Skeletal muscle cell (primary cell): ENCODE results near the gene RIBC2.
"Not testable (repeated sequence)": the region's sequence is repeated elsewhere in the genome, so short reads cannot be mapped to it uniquely, and the experiment has no call there.

Source experiments
- DNase-seq: peaks from one replicate; pipeline ENCODE4 v3.0.0-alpha.2; 2010; ENCODE audit warnings: low read depth
- H3K4me3 ChIP-seq: 2 replicates; pipeline ENCODE4 v1.5.1; 2011; ENCODE audit warnings: low read depth, mild to moderate bottlenecking, control low read depth, low read length, moderate library complexity

Gene RIBC2

DNA sequence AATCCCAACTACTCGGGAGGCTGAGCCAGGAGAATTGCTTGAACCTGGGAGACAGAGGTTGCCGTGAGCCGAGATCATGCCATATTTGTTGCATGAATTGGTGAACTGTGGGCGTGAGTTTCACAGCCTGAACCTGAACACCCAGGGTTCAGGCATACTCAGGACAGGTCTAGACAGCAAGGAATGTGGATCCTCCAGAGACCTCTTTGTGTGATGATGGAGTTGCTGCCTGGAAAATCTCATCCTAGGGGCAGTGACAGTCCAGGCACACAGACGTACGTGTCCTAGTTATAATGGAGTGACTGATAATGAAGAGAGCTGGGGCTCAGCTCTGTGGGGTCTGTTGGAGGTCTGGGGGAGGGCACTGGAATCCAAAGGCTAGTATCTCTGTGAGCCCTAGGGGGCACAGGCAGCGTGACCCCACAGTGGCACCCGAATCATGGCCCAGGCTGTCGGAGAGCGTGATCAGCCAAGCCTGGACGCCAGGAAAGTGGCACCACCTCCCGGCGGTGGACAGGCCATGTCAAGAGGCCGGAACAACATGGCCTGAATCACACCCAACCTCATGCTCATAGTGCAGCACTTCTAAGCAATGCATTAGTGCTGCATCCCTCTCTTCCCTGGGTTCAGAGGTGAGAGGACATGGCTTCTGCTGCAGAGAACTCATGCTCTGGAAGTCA lies 31.7 kb downstream of the RIBC2 start:
- H3K4me3 ChIP-seq: no peak overlapping the region
- no peak for DNase-seq

DNA sequence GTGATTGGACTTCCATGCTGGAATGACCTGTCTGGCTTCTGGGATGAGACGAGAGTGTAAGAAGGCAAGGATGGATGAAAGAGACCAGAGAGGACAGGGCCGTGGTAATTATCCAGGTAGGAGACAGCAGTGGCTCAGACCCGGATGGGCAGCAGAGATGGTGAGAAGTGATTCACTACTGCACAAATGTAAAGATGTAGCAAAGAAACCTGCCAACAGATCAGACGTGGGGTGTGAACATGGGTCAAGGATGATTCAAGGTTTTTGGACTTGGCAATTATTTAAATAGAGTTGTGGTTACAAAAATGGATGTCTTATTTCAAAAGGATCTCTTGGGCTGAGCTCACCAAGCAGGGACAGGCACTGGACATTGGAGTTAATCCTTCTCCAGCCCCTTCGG lies 32.7 kb downstream of the RIBC2 start:
- no peak overlapping the region for H3K4me3 ChIP-seq
- DNase-seq: no peak

DNA sequence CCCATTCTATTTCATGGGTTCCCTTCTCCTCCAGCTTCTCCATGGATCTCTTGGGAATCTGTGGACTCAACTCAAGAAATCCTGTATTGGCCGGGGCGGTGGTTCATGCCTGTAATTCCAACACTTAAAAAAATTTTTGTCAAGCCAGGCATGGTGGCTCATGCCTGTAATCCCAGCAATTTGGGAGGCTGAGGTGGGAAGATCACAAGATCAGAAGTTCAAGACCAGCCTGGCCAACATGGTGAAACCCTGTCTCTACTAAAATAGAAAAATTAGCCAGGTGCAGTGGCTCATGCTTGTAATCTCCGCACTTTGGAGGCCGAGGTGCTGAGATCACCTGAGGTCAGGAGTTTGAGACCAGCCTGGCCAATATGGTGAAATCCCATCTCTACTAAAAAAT lies 34.1 kb downstream of the RIBC2 start:
- not testable (repeated sequence) for DNase-seq, H3K4me3 ChIP-seq

- H3K4me3 ChIP-seq: no peak overlapping the region
- no peak for DNase-seq
Measured at GRCh38 chr22:45448431-45448830, 34.9 kb downstream of the RIBC2 start.

DNA sequence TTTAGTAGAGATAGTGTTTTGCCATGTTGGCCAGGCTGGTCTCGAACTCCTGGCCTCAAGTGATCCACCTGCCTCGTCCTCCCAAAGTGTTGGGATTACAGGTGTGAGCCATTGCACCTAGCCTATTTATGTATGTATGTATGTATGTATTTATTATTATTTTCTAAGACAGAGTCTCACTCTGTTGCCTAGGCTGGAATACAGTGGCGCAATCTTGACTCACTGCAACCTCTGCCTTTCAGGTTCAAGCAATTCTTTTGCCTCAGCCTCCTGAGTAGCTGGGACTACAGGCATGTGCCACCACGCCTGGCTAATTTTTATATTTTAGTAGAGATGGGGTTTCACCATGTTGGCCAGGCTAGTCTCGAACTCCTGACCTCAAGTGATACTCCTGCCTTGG lies 35.9 kb downstream of the RIBC2 start:
- DNase-seq, H3K4me3 ChIP-seq: not testable (repeated sequence)

DNA sequence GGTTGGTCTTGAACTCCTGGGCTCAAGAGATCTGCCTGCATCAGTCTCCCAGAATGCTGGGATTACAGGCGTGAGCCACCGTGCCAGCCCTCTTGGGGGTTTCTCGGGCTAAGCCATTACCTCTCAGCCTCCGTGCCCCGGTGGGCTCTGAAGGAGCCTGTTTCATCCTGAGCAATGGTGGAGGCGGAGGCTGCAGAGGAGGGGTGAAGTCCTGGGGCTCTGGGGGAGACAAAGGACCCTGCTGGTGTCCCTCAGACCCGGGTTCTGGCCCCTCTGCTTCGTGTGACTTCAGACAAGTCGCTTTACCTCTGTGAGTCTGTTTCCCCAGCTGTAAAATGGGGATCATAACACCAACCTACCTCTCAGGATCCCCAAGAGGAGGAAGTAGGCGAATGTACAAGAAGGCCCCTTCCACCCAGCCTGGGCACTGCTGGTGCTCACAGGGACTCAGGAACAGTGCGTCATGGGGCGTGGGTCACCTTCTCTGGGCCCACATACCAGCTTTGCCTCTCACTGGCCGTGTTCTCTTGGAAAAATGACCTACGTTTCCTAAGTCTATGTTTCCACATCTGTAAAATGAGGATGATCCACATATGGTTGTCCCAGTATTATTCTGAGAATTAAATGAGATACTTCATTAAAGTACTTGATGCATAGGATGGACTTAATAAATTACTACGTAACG lies 36.8 kb downstream of the RIBC2 start:
- no peak for DNase-seq
- no peak overlapping the region for H3K4me3 ChIP-seq

DNA sequence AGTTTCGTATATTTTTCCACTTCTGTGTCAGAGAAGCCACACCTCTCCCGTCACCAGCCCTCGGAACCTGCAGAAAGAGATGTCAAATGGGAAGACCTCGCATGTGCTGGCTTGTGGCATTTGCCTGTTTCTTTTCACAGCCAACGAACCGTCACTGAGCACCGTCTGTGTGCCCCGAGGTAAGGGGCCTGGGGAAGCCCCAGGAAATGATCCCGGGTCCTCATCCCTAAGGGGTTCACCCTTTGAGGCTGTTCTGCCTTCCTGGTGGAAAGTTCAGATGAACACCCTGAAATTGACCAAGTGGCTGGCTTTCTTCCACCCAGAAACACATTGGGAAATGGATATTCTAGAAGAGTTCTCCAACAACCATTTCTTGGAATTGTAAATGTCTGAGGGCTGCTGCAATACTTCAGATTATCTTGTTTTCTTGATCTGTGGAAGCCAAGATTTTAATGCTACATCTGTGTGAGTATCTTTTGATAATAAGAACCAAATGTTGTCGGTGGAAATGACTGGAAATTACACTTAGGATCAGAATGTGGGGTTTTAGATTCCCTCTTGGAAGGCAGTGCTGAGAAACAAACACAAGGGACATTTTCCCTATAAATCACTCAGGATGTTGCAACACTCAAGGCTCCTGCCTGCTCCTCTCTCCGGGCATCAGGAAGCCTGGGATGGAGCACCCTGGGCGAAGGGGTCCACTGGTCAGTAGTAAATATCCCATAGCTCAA lies 37.6 kb downstream of the RIBC2 start:
- DNase-seq: peak; percentile 83
- no peak overlapping the region for H3K4me3 ChIP-seq

GRCh38 chr22:45451972-45452371 lies 38.5 kb downstream of the RIBC2 start:
- DNase-seq: no peak
- H3K4me3 ChIP-seq: no peak overlapping the region

- DNase-seq: no peak
- H3K4me3 ChIP-seq: no peak overlapping the region
Measured at GRCh38 chr22:45452565-45453379, 39.3 kb downstream of the RIBC2 start.

DNA sequence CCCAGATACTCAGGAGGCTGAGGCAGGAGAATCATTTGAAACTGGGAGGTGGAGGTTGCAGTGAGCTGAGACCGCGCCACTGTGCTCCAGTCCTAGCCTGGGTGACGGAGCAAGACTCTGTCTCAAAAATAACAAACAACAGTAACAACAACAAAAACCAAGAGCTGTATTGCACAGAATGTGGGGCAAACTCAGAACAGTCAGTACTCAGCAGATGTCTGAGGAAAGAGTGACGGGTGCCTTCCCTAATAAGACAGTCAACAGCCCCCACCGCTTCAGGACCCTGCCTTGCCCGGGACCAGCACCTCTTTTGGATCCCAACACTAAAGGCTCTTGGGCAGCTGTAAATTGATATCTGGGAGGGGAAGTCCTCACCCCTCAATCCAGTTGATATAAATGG lies 40.3 kb downstream of the RIBC2 start:
- no peak for DNase-seq
- no peak overlapping the region for H3K4me3 ChIP-seq

GRCh38 chr22:45454275-45454674 lies 40.8 kb downstream of the RIBC2 start:
- H3K4me3 ChIP-seq: no peak overlapping the region
- DNase-seq: no peak

DNA sequence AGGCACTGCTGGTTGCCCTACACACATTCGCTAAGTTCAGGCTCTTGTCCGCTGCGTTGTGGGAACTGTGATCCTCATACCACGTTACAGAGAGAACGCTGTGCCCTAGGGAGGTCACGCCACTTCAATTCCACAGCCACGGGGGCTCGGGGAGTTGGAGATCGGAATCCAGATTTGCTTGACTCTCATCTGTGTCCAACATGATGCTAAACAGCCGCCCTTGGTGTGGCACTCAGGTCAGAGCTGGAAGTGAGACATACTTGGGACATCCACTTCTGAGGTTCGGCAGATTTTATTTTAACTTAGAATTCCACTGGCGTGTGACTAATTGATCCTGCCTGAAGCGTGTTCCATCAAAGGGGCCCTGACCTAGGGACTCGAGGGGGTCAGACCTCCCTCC lies 41.7 kb downstream of the RIBC2 start:
- no peak overlapping the region for H3K4me3 ChIP-seq
- no peak for DNase-seq

DNA sequence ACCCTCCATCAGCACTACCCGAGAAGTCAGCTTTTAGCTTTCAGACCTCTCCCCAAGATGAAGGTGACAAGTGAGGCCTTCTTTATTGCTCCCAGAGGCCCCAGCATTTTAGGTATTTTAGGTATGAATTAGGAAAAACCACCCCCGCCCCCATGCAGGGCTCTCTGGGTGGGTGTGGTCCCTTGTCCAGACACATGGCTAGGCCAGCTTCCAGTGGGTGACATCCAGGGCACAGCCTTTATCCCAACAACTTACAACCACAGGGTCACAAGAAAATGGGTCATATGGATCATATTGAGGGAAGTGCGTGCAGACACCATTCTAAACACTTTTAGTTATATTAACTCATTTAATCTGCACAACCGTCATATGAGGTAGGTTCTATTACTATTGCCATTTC lies 42.1 kb downstream of the RIBC2 start:
- DNase-seq: no peak
- H3K4me3 ChIP-seq: no peak overlapping the region

- H3K4me3 ChIP-seq: no peak overlapping the region
- no peak for DNase-seq
Measured at GRCh38 chr22:45456811-45457210, 43.3 kb downstream of the RIBC2 start.

GRCh38 chr22:45458532-45458931 lies 45.0 kb downstream of the RIBC2 start:
- no peak for DNase-seq
- no peak overlapping the region for H3K4me3 ChIP-seq

DNA sequence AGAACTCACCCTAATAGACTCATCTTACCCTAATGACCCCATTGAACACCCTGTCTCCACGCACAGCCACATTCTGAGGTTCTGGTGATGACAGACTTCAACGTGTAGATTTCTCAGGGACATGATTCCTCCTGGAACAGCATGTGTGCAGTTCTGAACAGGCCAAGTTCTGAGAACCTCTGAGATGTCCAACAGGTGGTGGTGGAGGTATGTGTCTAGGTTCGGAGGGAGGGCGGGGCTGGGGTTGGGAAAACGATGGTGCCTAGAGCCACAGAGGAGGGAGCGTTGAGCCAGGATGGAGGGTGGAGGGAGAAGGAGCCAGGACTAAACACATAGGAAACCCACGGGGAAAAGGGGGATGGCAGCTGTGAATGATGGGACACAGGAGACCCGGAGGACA lies 45.7 kb downstream of the RIBC2 start:
- H3K4me3 ChIP-seq: no peak overlapping the region
- no peak for DNase-seq

DNA sequence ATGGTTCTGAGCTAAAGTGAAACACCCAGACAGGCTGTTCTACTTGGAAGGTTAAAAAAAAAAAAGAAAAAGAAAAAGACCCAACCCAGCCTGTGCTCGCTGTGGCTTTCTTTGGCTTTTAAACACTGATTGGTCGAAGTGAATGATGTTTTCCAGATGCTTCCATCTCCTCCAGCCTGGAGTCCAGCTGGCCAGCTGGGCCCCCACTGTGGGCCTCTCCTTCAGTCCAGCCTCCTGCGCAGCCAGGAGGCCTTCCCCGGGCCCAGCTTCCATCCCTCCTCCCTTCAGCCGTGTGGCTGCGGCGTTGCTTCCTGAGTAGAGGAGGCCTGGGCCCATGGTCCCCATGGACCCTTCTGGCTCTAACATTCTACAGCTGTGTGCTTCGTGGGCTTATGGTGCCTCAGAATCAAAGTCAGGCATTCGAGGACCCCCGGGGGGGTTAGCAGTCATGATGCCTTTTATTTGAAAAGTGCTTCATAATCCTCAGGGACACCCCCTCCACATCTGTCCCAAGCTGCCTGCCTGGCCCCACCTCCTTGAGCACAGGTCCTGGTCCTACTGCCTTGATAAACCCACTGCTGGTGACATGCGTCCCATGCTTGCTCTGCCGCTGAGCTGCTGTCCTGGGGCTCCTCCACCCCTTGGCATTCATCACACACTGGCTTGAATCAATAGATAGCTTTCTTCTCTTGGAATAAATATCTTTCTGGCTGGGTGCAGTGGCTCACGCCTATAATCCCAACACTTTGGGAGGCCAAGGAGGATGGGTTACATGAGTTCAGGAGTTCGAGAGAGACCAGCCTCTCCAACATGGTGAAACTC lies 47.0 kb downstream of the RIBC2 start:
- H3K4me3 ChIP-seq: no peak overlapping the region
- DNase-seq: no peak

DNA sequence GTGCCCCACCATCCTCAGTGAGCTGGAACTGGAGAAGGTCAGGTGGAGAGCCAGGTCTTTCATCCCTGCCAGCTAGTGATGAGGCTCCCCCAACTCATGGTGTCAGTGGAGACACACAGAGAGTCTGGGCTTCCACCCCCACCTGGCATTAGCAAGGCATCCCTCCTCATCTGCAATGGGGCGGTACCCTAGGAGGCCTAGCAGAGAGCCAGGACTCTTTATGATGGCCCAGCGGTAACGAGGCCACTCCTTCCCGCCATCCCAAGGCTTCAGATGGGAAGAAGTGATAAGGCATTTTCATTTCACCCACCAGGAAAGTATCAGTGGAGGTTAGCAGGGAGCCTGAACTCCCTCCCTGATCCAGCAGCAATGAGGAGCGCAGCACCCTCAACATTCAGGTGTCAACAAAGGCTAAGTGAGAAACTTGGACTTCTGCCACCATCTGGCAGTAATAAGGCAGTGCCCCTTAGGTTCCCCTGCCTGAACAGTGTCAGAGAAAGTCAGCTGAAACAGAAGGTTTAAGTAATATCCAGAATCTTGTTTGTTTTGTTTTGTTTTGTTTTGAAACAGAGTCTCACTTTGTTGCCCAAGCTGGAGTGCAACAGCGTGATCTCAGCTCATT lies 48.7 kb downstream of the RIBC2 start:
- no peak overlapping the region for H3K4me3 ChIP-seq
- no peak for DNase-seq

DNA sequence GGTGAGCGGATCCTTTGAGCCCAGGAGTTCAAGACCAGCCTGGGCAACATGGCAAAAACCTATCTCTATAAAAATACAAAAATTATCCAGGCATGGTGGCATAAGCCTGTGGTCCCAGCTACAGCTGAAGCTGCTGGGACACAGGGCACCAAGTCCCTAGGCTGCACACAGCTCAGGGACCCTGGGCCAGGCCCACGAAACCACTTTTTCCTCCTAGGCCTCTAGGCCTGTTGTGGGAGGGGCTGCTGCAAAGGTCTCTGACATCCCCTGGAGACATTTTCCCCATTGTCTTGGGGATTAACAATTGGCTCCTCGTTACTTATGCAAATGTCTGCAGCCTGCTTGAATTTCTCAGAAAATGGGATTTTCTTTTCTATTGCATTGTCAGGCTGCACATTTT lies 50.2 kb downstream of the RIBC2 start:
- DNase-seq, H3K4me3 ChIP-seq: not testable (repeated sequence)
